H1 (cell line): ENCODE results near the gene ANKFY1. TPM values are rescaled to one million over a fixed set of nuclear protein-coding genes. Genes with fewer than 3 reads are reported as not detected.

Source experiments
- CTCF ChIA-PET: fragments of 300-600 bp; sonication (Branson Sonifier 250); formaldehyde crosslinking; loops from one replicate; lab custom pipeline; 2021; ENCODE audit not compliant: partially characterized antibody; lab: Charles Lee
- POLR2A ChIA-PET: fragments of 300-600 bp; sonication (Branson Sonifier 250); formaldehyde crosslinking; loops from one replicate; lab custom pipeline; 2021; ENCODE audit warnings: inconsistent platforms; ENCODE audit not compliant: partially characterized antibody; lab: Charles Lee
- DNase-seq, 2 experiments: peaks; one replicate each; pipeline versions ENCODE4 v3.0.0 to v3.0.0-alpha.2; 2010 to 2022; ENCODE audit warnings: low spot score in 2 of 2, low read depth in 1 of 2, mixed read lengths in 1 of 2
- FAIRE-seq: peaks from 2 replicates; lab custom pipeline; 2011; peaks lifted over from hg19 to GRCh38; lab: Jason Lieb, UNC
- H2AFZ ChIP-seq: 2 replicates; pipeline ENCODE4 v1.8.1; 2012; ENCODE audit warnings: low read length, inconsistent platforms
- H2AK5ac ChIP-seq: 2 replicates; pipeline ENCODE4 v1.6.1; 2013; ENCODE audit warnings: low read depth, low read length
- H2BK120ac ChIP-seq: replicated peaks from 2 replicates; pipeline ENCODE3; 2013; ENCODE audit warnings: low read depth, low read length, inconsistent platforms
- H2BK12ac ChIP-seq: 2 replicates; pipeline ENCODE4 v1.6.1; 2013; ENCODE audit warnings: low read depth, low read length
- H2BK15ac ChIP-seq: 2 replicates; pipeline ENCODE4 v1.6.1; 2013; ENCODE audit warnings: low read length
- H2BK20ac ChIP-seq: 2 replicates; pipeline ENCODE4 v1.6.1; 2013; ENCODE audit warnings: low read length
- H2BK5ac ChIP-seq: 2 replicates; pipeline ENCODE4 v1.6.1; 2013; ENCODE audit warnings: low read depth, low read length
- H3K14ac ChIP-seq: 2 replicates; pipeline ENCODE4 v1.6.1; 2013; ENCODE audit warnings: inconsistent platforms; ENCODE audit not compliant: insufficient read length
- H3K18ac ChIP-seq: 2 replicates; pipeline ENCODE4 v1.6.1; 2013; ENCODE audit warnings: low read length; ENCODE audit errors: extremely low read depth
- H3K23ac ChIP-seq: 2 replicates; pipeline ENCODE4 v1.6.1; 2013; ENCODE audit warnings: inconsistent platforms; ENCODE audit not compliant: insufficient read length
- H3K23me2 ChIP-seq: 2 replicates; pipeline ENCODE4 v1.6.1; 2013; ENCODE audit warnings: low read depth, low read length
- H3K27ac ChIP-seq: 2 replicates; pipeline ENCODE4 v1.6.1; 2011; ENCODE audit warnings: low read depth, low read length, inconsistent platforms
- H3K27me3 ChIP-seq, 4 experiments: replicated peaks in 1 of 4; 1 replicate in 1 of 4; 2 replicates in 3 of 4; pipeline versions ENCODE4 v1.6.1 to v1.8.1; 2011 to 2013; ENCODE audit warnings: low read length in 3 of 4, mild to moderate bottlenecking in 3 of 4, inconsistent platforms in 2 of 4, mixed read lengths in 2 of 4, moderate library complexity in 1 of 4; ENCODE audit not compliant: control insufficient read depth in 3 of 4, insufficient read depth in 3 of 4; ENCODE audit errors: extremely low read depth in 1 of 4
- H3K36me3 ChIP-seq, 4 experiments: 2 replicates each; pipeline versions ENCODE4 v1.6.1 to v1.8.1; 2011 to 2013; ENCODE audit warnings: mild to moderate bottlenecking in 4 of 4, low read length in 3 of 4, moderate library complexity in 2 of 4, control low read depth in 1 of 4, inconsistent platforms in 1 of 4; ENCODE audit not compliant: insufficient read depth in 4 of 4, control insufficient read depth in 2 of 4
- H3K4ac ChIP-seq: replicated peaks from 2 replicates; pipeline ENCODE3; 2013; ENCODE audit warnings: low read length, low read depth, mixed read lengths, inconsistent platforms; ENCODE audit not compliant: insufficient read length
- H3K4me1 ChIP-seq, 4 experiments: replicated peaks in 1 of 4; 1 replicate in 1 of 4; 2 replicates in 3 of 4; pipeline versions ENCODE4 v1.6.1 to v1.8.1; 2011 to 2013; ENCODE audit warnings: low read length in 3 of 4, inconsistent platforms in 2 of 4, mixed read lengths in 1 of 4; ENCODE audit not compliant: insufficient read depth in 4 of 4, control insufficient read depth in 3 of 4
- H3K4me2 ChIP-seq, 2 experiments: 2 replicates each; pipeline versions ENCODE4 v1.6.1 to v1.8.1; 2011 to 2013; ENCODE audit warnings: low read depth in 2 of 2, low read length in 2 of 2, control low read depth in 1 of 2, inconsistent platforms in 1 of 2, mild to moderate bottlenecking in 1 of 2; ENCODE audit not compliant: insufficient read depth in 1 of 2
- H3K4me3 ChIP-seq, 4 experiments: fragments of 200-600, 300-600 bp in 1 of 4; sonication (generic), shearing (Covaris generic), sonication (Bioruptor Twin) in 1 of 4; 2 replicates each; pipeline versions ENCODE4 v1.5.1 to v1.8.1; 2011 to 2016; ENCODE audit warnings: low read length in 4 of 4, low read depth in 3 of 4, control low read depth in 2 of 4, inconsistent platforms in 2 of 4, mild to moderate bottlenecking in 2 of 4, mixed read lengths in 1 of 4, moderate library complexity in 1 of 4; ENCODE audit not compliant: insufficient read depth in 2 of 4; ENCODE audit errors: extremely low read depth in 1 of 4
- H3K56ac ChIP-seq: replicated peaks from 2 replicates; pipeline ENCODE3; 2013; ENCODE audit warnings: low read depth, mild to moderate bottlenecking, mixed read lengths, low read length, inconsistent platforms; ENCODE audit not compliant: insufficient read length
- H3K79me1 ChIP-seq: 2 replicates; pipeline ENCODE4 v1.6.1; 2013; ENCODE audit warnings: low read depth, low read length, control low read depth
- H3K79me2 ChIP-seq, 2 experiments: 2 replicates each; pipeline versions ENCODE4 v1.6.1 to v1.8.1; 2012 to 2013; ENCODE audit warnings: low read length in 2 of 2, mild to moderate bottlenecking in 2 of 2, inconsistent platforms in 1 of 2; ENCODE audit not compliant: insufficient read depth in 2 of 2, control insufficient read depth in 1 of 2
- H3K9ac ChIP-seq, 4 experiments: replicated peaks in 1 of 4; 1 replicate in 1 of 4; 2 replicates in 3 of 4; pipeline versions ENCODE4 v1.6.1 to v1.8.1; 2011 to 2013; ENCODE audit warnings: low read depth in 3 of 4, low read length in 3 of 4, control low read depth in 2 of 4, mild to moderate bottlenecking in 2 of 4, moderate library complexity in 2 of 4, inconsistent platforms in 1 of 4; ENCODE audit errors: extremely low read depth in 1 of 4
- H3K9me3 ChIP-seq, 2 experiments: 2 replicates each; pipeline versions ENCODE4 v1.6.1 to v1.8.1; 2012 to 2013; ENCODE audit warnings: mild to moderate bottlenecking in 2 of 2, moderate library complexity in 2 of 2, control low read depth in 1 of 2, inconsistent platforms in 1 of 2, low read depth in 1 of 2, low read length in 1 of 2, mixed read lengths in 1 of 2; ENCODE audit not compliant: insufficient read depth in 2 of 2
- H4K20me1 ChIP-seq, 2 experiments: replicated peaks in 1 of 2; 2 replicates each; pipeline versions ENCODE3 to v1.8.1; 2011 to 2013; ENCODE audit warnings: inconsistent platforms in 2 of 2, low read length in 2 of 2, mild to moderate bottlenecking in 1 of 2; ENCODE audit not compliant: insufficient read depth in 2 of 2, control insufficient read depth in 1 of 2
- H4K5ac ChIP-seq: 2 replicates; pipeline ENCODE4 v1.6.1; 2013; ENCODE audit warnings: low read length, low read depth, mixed read lengths, inconsistent platforms; ENCODE audit not compliant: insufficient read length
- H4K8ac ChIP-seq: 2 replicates; pipeline ENCODE4 v1.8.0; 2013; ENCODE audit warnings: mild to moderate bottlenecking, moderate library complexity, low read length, inconsistent platforms; ENCODE audit not compliant: insufficient read depth; ENCODE audit errors: extremely low read depth
- H4K91ac ChIP-seq: replicated peaks from 2 replicates; pipeline ENCODE3; 2013; ENCODE audit warnings: low read length, mixed read lengths, inconsistent platforms; ENCODE audit not compliant: insufficient read length
- BACH1 ChIP-seq: IDR thresholded peaks from 2 replicates; pipeline ENCODE4 v1.6.1; 2012; ENCODE audit warnings: low read length, improper control_type of control experiment
- CHD1 ChIP-seq: IDR thresholded peaks from 2 replicates; pipeline ENCODE4 v1.6.1; 2012; ENCODE audit warnings: low read depth, low read length, improper control_type of control experiment
- E2F6 ChIP-seq: IDR thresholded peaks from 2 replicates; pipeline ENCODE4 v1.6.1; 2012; ENCODE audit warnings: inconsistent platforms
- HDAC2 ChIP-seq, 2 experiments: fragments of 300-600 bp in 1 of 2; sonication (generic) in 1 of 2; IDR thresholded peaks; 2 replicates each; pipeline ENCODE4 v1.6.1; 2011 to 2012; ENCODE audit warnings: low read depth in 2 of 2, low read length in 2 of 2, mild to moderate bottlenecking in 2 of 2, moderate library complexity in 2 of 2, borderline replicate concordance in 1 of 2, inconsistent platforms in 1 of 2
- JUN ChIP-seq: IDR thresholded peaks from 2 replicates; pipeline ENCODE4 v1.6.1; 2011; ENCODE audit warnings: low read depth, mild to moderate bottlenecking, improper control_type of control experiment, low read length
- RXRA ChIP-seq: IDR thresholded peaks from 2 replicates; pipeline ENCODE4 v1.6.1; 2011; ENCODE audit warnings: low read depth, mild to moderate bottlenecking, low read length, moderate library complexity; ENCODE audit not compliant: insufficient read depth
- SAP30 ChIP-seq: fragments of 300-600 bp; sonication (generic); IDR thresholded peaks from 2 replicates; pipeline ENCODE4 v1.7.1; 2012; ENCODE audit warnings: low read length, moderate library complexity, mild to moderate bottlenecking, inconsistent platforms; ENCODE audit not compliant: insufficient read depth, insufficient replicate concordance
- SIN3A ChIP-seq, 2 experiments: IDR thresholded peaks in 1 of 2; conservative IDR thresholded peaks in 1 of 2; 2 replicates each; pipeline ENCODE4 v1.6.1; 2011 to 2012; ENCODE audit warnings: low read length in 2 of 2, improper control_type of control experiment in 1 of 2, low read depth in 1 of 2, mild to moderate bottlenecking in 1 of 2
- SIRT6 ChIP-seq: IDR thresholded peaks from one replicate; pipeline ENCODE4 v1.7.1; 2012; ENCODE audit warnings: low read length, inconsistent platforms
- TAF7 ChIP-seq: optimal IDR thresholded peaks from 2 replicates; pipeline ENCODE3; 2011; ENCODE audit warnings: low read depth, mild to moderate bottlenecking, inconsistent platforms, low read length, moderate library complexity, borderline replicate concordance
- WGBS, 2 experiments: shearing (Covaris generic) in 1 of 2; methylation state at CpG; one replicate each; pipeline versions ENCODE4 v1.1.6 to v1.1.7; 2013 to 2015; ENCODE audit warnings: low lambda C conversion rate in 2 of 2, mixed read lengths in 2 of 2, inconsistent platforms in 1 of 2, low coverage in 1 of 2, missing lambda C conversion rate in 1 of 2; ENCODE audit not compliant: insufficient replicate concordance in 2 of 2, insufficient coverage in 1 of 2, insufficient read length in 1 of 2; ENCODE audit errors: extremely low coverage in 1 of 2, missing lambda C conversion rate in 1 of 2; 5-methylcytosine and 5-hydroxymethylcytosine counted together
- polyA plus RNA-seq, 7 experiments: library from polyadenylated mRNA; depleted of rRNA in 3 of 7; stranded (reverse) in 5 of 7; unstranded in 2 of 7; fragments of >200 nt in 5 of 7; fragments of 200-250 nt in 2 of 7; gene quantifications; 1 replicate in 5 of 7; 2 replicates in 1 of 7; 4 replicates in 1 of 7; pipeline versions ENCODE4 v1.2.1 to v1.2.3, GENCODE V29; 2011 to 2013; ENCODE audit warnings: missing spikeins in 2 of 7, mixed read lengths in 2 of 7
- total RNA-seq: library from RNA; stranded (reverse); fragmentation: NEBNext Ultra II Directional; extraction: Animal tissue kit (Norgen Biotek cat#: 25700); gene quantifications from 2 replicates; pipeline ENCODE4 v1.2.1, GENCODE V29; 2021

The ANKFY1 gene
- total and polyA plus RNA-seq, 2 of the 8 experiments (the other 6 are each of a cell fraction or from before 2014, with no cell fraction given): 28.3 to 45.3 TPM

- H3K4me1 ChIP-seq: peaks cover 0 to 6% (median 2%) of the 10 kb centered on the region in 4 experiments; a peak in 4 of 7 replicates
- no peaks in the 10 kb centered on the region; a peak in 2 of 8 replicates for H3K36me3 ChIP-seq
- no peak overlapping the region for H3K14ac ChIP-seq
- H3K27ac ChIP-seq: no peak overlapping the region
- no peak overlapping the region for H4K8ac ChIP-seq
- H3K18ac ChIP-seq: no peak overlapping the region
- no peaks in the 10 kb centered on the region for H3K23me2 ChIP-seq
- 0 out of 2 replicates have a peak overlapping the region, but pooled peaks have one; percentile 24 for H2AK5ac ChIP-seq
- no peaks in the 10 kb centered on the region for H3K79me2 ChIP-seq
- no peak overlapping the region for H3K23ac ChIP-seq
- no peaks in the 10 kb centered on the region for H3K9me3 ChIP-seq
- H3K9ac ChIP-seq: no peak overlapping the region
- CTCF ChIA-PET: interaction anchor here (0.7 to 2.6 kb wide), 9 partner anchors 8 to 255 kb away, joined by 3 to 17 read pairs (median 4); no protein-coding TSS in a partner anchor
- peaks cover 0 to 2% of the 10 kb centered on the region in 2 experiments for H4K20me1 ChIP-seq
- no peak overlapping the region for H3K4me2 ChIP-seq
- FAIRE-seq (no peak), DNase-seq (no peak)
- 90% methylated on average over 15 of the region's 15 CpGs; no CpG with 5 or more reads in 1 of the 2 experiments for WGBS, 2 experiments
- H2BK20ac ChIP-seq: no peak overlapping the region
- H4K5ac ChIP-seq: no peak overlapping the region
- H4K91ac ChIP-seq: no peak overlapping the region
- H3K27me3 ChIP-seq: no peaks in the 10 kb centered on the region; a peak in 1 of 7 replicates
- no peak overlapping the region for H2BK12ac ChIP-seq
- POLR2A ChIA-PET: interaction anchor here (0.7 to 12.0 kb wide), 4 partner anchors 9 to 251 kb away, joined by 3 to 117 read pairs (median 4); partner anchors contain the start of genes CYB5D2 and ZZEF1
- H2AFZ ChIP-seq: no peak overlapping the region
- no peak overlapping the region for H3K56ac ChIP-seq
- peak overlapping the region; percentile 63; the same call in 1 of the 2 replicates for H2BK5ac ChIP-seq
- no peak overlapping the region for H3K4ac ChIP-seq
- H3K79me1 ChIP-seq: no peaks in the 10 kb centered on the region
- H2BK15ac ChIP-seq: no peak overlapping the region; the same call in 1 of the 2 replicates
- no peak overlapping the region for H2BK120ac ChIP-seq
- H3K4me3 ChIP-seq: no peak overlapping the region
- TF ChIP-seq CHD1 (no peak), SAP30 (no peak), JUN (no peak), E2F6 (no peak), HDAC2 (IDR thresholded peaks at IDR 0.05; ENCODE audit: borderline replicate concordance in 1 of 2, low read depth in 2 of 2, low read length in 2 of 2) (no peak), SIRT6 (no peak), BACH1 (no peak), SIN3A (conservative IDR thresholded peaks at IDR 0.05 in 1 of 2, IDR thresholded peaks at IDR 0.05 in 1 of 2; ENCODE audit: low read depth in 1 of 2, low read length in 2 of 2) (no peak), RXRA (no peak), TAF7 (no peak)
Measured at GRCh38 chr17:4159761-4160160, 104.0 kb downstream of the ANKFY1 start.
